IPS DF 6.9 (cell line): ENCODE results near the gene OR10A3.

ENCODE experiments used
- DNase-seq: peaks from one replicate; pipeline ENCODE4 v3.0.0-alpha.2; 2013; ENCODE audit warnings: low read depth, low spot score
- H3K27ac ChIP-seq: one replicate; pipeline ENCODE4 v1.5.1; 2013; ENCODE audit warnings: low read length, control low read depth
- H3K27me3 ChIP-seq: 2 replicates; pipeline ENCODE4 v1.6.1; 2013; ENCODE audit warnings: mild to moderate bottlenecking, low read length; ENCODE audit not compliant: control insufficient read depth, insufficient read depth
- H3K36me3 ChIP-seq: 2 replicates; pipeline ENCODE4 v1.6.1; 2013; ENCODE audit warnings: low read length; ENCODE audit not compliant: control insufficient read depth, insufficient read depth
- H3K4me1 ChIP-seq: 2 replicates; pipeline ENCODE4 v1.6.1; 2013; ENCODE audit warnings: low read length; ENCODE audit not compliant: control insufficient read depth, insufficient read depth
- H3K4me3 ChIP-seq: 2 replicates; pipeline ENCODE4 v1.5.1; 2013; ENCODE audit warnings: mild to moderate bottlenecking, low read length
- H3K9me3 ChIP-seq: 2 replicates; pipeline ENCODE4 v1.6.1; 2013; ENCODE audit warnings: low read length, inconsistent platforms; ENCODE audit not compliant: control insufficient read depth, insufficient read depth
- WGBS: extraction: QIAGEN DNeasy Blood & Tissue Kit; methylation state at CpG from one replicate; pipeline ENCODE4 v1.1.7; 2013; ENCODE audit warnings: mixed read lengths, missing lambda C conversion rate; ENCODE audit not compliant: insufficient read length, insufficient coverage; 5-methylcytosine and 5-hydroxymethylcytosine counted together

OR10A3 gene

DNA sequence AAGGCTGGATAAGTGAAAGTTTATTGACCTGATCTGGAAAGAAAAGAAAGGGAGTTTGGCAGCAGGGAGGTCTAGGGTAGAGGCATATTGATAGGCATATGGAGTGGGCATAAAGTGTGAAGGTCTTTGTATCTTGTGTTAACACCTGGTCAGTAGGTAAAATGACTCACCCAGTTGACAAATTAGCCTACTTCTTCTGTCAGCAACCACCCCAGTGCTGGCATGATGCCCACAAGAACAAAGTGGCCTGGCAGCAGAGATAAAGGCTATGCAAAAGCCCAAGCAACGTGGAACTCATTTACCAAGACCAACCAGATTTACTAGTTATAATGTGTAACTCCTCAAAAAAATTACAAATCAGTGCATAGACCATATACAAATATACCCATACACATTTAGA lies 4.9 kb downstream of the OR10A3 start:
- H3K4me3 ChIP-seq = no peak overlapping the region
- DNase-seq = no peak
- no peak overlapping the region for H3K27ac ChIP-seq
- H3K27me3 ChIP-seq = no peaks in the 10 kb centered on the region
- H3K36me3 ChIP-seq = no peaks in the 10 kb centered on the region
- H3K4me1 ChIP-seq = no peaks in the 10 kb centered on the region
- H3K9me3 ChIP-seq = no peaks in the 10 kb centered on the region
- no CpG with 5 or more reads among the region's 1 CpG for WGBS

DNA sequence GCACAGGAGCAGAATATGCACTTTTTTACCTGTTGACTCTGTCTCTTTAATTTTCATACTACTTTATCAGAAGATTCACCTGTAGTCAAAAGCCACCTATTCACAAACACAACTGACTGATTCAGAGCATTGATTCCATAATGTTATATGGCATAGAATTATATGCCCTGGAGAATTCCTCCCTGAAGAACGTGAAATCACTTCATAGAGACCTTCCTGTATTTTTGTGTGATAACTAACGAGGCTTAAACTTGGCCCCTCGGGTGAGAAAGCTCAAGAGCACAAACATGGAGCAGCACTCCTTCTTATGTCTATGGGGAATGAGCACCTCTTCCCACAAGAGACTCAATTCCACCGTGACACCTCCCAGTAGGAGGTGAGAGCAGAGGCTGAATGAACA lies 10.3 kb downstream of the OR10A3 start, which contains the start of gene OR10A6:
Gene OR10A6, minus strand, starts transcription at position 101 of the 400 bp plus-strand sequence. CDS start 2,606 bp downstream, outside the sequence.
- Histone ChIP-seq H3K27ac (no peak within 1 kb of the TSS), H3K27me3 (0 out of 2 replicates have a peak, but pooled peaks cover 1% of the 10 kb centered on the region), H3K9me3 (no peaks in the 10 kb centered on the region; the same call in 1 of the 2 replicates), H3K36me3 (no peaks in the 10 kb centered on the region), H3K4me3 (no peak within 1 kb of the TSS), H3K4me1 (no peaks in the 10 kb centered on the region)
- no CpG with 5 or more reads among the region's 4 CpGs for WGBS
- no peak for DNase-seq

DNA sequence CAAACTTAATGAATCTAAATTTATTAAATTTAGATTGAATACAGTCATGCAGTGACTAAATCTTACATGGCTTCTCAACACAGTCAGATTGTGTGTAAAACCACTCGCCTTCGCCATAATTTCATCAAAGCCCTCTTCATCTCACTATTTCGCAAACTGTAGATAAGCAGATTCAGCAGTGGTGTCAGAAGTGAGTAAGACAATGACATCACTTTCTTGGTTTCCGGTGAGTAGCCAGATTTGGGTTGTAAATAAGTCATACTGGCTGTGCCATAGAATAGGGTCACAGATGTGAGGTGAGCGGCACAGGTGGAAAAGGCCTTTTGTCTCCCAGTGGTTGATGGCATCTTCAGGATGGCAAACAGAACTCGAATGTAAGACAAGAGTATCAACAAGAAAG lies 13.9 kb downstream of the OR10A3 start:
- H3K4me3 ChIP-seq = no peak overlapping the region
- 0 out of 2 replicates have a peak, but pooled peaks cover 1% of the 10 kb centered on the region for H3K27me3 ChIP-seq
- H3K27ac ChIP-seq = no peak overlapping the region
- H3K36me3 ChIP-seq = no peaks in the 10 kb centered on the region
- no CpG with 5 or more reads among the region's 6 CpGs for WGBS
- H3K4me1 ChIP-seq = no peaks in the 10 kb centered on the region
- no peak for DNase-seq
- no peaks in the 10 kb centered on the region; the same call in none of the 2 replicates for H3K9me3 ChIP-seq

DNA sequence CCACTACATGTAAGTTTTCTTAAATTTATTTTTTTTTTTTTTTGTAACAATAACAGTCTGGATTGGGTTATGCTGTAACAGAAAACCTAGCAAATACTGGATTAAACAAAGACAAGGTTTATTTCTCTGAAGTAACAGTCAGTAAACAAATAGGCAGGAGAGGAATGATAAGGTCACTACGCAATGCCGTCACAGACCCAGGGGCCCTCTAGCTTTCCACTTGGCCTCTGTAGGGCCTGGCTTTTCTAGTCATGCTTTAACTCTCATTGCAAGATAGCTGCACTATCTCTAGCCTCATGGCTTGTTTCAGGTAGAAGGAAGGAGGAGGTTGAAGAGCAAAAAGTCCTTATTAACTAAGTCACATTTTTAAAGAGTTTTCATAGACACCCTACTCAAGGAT lies 17.0 kb downstream of the OR10A3 start:
- H3K4me3 ChIP-seq = no peak overlapping the region
- WGBS = no CpG with 5 or more reads among the region's 2 CpGs
- no peaks in the 10 kb centered on the region; the same call in none of the 2 replicates for H3K9me3 ChIP-seq
- no peaks in the 10 kb centered on the region for H3K36me3 ChIP-seq
- no peak for DNase-seq
- H3K27ac ChIP-seq = no peak overlapping the region
- no peaks in the 10 kb centered on the region for H3K27me3 ChIP-seq
- H3K4me1 ChIP-seq = no peaks in the 10 kb centered on the region

DNA sequence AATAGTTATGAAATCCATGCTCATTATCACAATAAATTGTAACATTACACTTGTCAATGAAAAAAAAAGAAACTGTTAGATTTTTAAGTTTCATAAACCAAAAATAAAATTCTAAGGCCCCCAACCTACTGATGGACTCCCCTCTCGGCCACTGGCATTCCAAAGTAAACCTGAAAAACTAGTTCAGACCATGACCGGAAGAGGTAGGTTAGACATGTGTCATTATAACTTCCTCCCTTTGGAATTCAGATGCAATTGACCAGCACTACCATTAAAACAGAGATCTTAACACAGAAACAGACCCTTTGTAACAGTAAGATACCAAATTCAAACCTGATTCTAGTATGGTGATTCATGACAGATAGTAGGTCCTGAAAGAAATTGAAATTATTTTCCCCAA lies 23.4 kb downstream of the OR10A3 start:
- H3K9me3 ChIP-seq = no peaks in the 10 kb centered on the region
- H3K27ac ChIP-seq = no peak overlapping the region
- DNase-seq = no peak
- H3K36me3 ChIP-seq = no peaks in the 10 kb centered on the region
- no peaks in the 10 kb centered on the region for H3K4me1 ChIP-seq
- no CpG with 5 or more reads among the region's 2 CpGs for WGBS
- H3K4me3 ChIP-seq = no peak overlapping the region
- H3K27me3 ChIP-seq = no peaks in the 10 kb centered on the region

DNA sequence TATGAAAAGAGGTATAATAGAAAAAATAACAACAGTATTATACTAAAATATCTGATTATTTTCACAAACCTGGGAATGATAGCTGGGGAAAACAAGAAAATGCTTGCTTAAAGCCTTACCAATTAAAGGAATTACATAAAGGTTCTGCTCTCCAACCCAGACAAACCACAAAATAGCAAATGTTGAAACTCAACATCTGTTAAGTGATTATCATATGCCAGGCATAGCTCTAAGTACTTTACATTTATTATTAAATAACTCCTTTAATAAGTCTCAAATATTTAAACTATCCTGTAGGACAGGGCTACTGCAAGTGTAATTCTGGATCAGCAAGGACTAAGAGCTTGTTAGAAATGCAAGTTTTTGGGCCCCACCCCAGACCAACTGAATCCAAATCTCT lies 30.5 kb downstream of the OR10A3 start:
- Histone ChIP-seq H3K27ac (no peak overlapping the region), H3K4me1 (peaks cover 5% of the 10 kb centered on the region; the same call in 1 of the 2 replicates), H3K4me3 (no peak overlapping the region), H3K9me3 (no peaks in the 10 kb centered on the region; the same call in 1 of the 2 replicates), H3K27me3 (no peaks in the 10 kb centered on the region), H3K36me3 (no peaks in the 10 kb centered on the region)
- no peak for DNase-seq

DNA sequence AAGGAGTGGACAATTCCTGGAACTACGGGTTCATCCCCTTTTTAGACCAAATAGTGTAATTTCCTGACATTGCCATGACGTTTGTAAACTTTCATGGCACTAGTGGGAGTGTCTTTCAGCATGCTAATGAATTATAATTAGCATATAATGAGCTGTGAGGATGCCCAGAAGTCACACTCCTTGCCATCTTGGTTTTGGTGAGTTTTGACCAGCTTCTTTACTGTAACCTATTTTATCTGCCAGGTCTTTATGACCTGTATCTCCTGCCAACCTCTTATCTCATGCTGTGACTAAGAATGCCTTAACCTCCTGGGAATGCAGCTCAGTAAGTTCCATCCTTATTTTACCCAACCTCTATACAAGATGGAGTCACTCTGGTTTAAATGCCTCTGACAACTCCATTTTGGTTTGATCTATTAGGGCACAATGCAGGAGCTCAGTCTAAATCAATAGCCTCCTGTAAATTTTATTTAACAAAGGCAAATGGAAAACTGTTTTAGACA lies 31.2 kb downstream of the OR10A3 start:
- Histone ChIP-seq H3K4me1 (peaks cover 6% of the 10 kb centered on the region), H3K36me3 (no peaks in the 10 kb centered on the region), H3K4me3 (no peak overlapping the region), H3K9me3 (no peaks in the 10 kb centered on the region; the same call in 1 of the 2 replicates), H3K27ac (no peak overlapping the region), H3K27me3 (no peaks in the 10 kb centered on the region)
- DNase-seq = no peak
- no CpG with 5 or more reads among the region's 2 CpGs for WGBS

DNA sequence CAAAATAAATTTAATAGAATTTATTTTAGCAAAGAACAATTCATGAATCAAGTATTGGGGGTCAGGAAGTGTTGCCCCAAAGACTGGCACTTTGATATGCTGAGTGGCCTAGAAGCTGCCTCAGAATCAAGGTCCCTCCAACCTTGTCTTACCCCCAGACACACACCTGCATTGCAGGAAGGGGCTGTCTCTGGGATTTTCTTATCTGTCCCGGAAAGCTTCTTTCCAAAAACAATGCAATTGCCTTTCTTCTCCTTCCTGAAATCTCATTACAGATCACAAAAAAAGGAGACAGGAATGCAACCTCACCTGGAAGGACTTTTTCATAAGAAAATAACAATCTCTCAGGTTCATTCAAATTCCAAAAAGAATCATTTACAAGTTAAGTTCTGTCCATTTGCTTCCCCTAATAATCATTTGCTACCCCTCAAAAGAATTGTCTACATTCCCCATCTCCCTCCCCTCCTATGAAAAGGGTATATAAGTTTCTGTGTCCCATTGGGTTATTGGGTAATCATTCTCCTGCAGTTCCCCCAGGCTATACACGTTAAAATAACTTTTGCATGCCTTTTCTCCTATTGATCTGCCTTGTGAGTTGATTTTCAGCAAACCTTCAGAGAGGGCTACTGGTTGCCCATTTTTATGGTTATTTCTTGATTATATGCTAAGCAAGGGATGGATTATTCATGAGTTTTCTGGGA lies 31.8 kb downstream of the OR10A3 start:
- no peaks in the 10 kb centered on the region for H3K27me3 ChIP-seq
- no CpG with 5 or more reads among the region's 2 CpGs for WGBS
- peaks cover 6% of the 10 kb centered on the region for H3K4me1 ChIP-seq
- no peak overlapping the region for H3K27ac ChIP-seq
- no peaks in the 10 kb centered on the region; the same call in 1 of the 2 replicates for H3K9me3 ChIP-seq
- H3K4me3 ChIP-seq = no peak overlapping the region
- DNase-seq = no peak
- H3K36me3 ChIP-seq = no peaks in the 10 kb centered on the region

DNA sequence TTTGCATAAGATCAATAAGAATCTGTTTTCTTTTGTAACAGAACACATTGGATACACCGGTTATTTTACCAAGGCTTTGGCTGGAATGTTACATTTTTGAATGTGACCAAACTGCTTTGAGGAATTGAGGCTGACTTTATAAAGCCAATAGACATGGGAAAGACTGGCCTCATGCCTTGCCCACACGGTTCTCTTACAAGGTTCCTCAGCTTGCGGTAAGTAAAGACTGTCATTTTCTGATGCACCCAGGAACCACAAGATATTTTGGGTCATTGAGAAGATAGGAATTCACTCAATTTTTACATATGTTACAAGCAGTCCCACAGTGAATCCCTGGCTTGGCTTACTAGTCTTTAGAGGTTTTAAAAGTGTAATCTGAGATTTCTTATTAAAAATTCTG lies 34.4 kb downstream of the OR10A3 start:
- no peak overlapping the region for H3K4me3 ChIP-seq
- H3K36me3 ChIP-seq = no peaks in the 10 kb centered on the region
- H3K27ac ChIP-seq = no peak overlapping the region
- no peaks in the 10 kb centered on the region; the same call in 1 of the 2 replicates for H3K9me3 ChIP-seq
- H3K27me3 ChIP-seq = no peaks in the 10 kb centered on the region
- no CpG with 5 or more reads among the region's 3 CpGs for WGBS
- DNase-seq = no peak
- H3K4me1 ChIP-seq = peaks cover 6% of the 10 kb centered on the region

DNA sequence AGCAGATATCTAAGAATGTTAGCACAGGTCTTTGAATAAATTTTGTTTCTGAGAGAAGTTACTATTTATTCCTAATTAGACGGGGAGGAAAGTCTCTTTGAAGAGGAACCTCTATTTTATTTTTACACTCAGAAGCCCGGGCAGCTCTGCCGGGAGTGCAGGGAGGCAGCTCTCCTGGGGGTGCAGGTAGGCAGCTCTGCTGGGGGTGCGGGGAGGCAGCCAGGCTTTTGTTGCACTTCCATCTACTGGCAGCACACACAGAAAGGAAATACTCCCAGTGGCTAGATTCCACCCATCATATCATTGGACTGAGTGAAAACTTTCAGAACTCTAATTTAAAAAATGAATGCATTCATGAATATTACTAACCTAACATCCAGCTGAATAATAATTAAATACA lies 35.0 kb downstream of the OR10A3 start:
- DNase-seq = no peak
- Histone ChIP-seq H3K36me3 (no peaks in the 10 kb centered on the region), H3K4me1 (peaks cover 4% of the 10 kb centered on the region), H3K4me3 (no peak overlapping the region), H3K27me3 (no peaks in the 10 kb centered on the region), H3K27ac (no peak overlapping the region), H3K9me3 (no peaks in the 10 kb centered on the region)
- WGBS = no CpG with 5 or more reads among the region's 4 CpGs

DNA sequence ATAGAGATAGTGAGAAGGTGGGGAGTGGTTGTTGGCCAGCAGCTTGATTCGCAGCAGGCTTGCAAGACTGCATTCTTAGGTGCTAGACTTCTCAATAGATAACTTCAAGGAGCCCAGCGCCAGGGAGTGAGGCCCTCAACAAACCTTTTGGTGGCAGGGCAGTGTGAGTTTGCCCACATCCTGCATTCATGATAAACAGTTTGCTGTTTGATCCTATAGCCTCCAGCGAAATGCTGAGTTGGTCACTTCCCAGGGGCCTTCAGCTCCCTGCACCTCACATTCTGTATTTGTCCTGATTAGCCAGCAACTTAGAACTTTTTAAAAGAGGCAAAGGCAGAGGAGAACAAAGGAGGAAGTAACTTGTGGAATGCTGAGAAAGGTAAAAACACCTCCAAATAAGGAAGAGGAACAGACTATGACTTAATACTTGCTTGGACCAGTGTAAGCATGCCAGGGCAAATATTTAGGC lies 35.5 kb downstream of the OR10A3 start:
- Histone ChIP-seq H3K4me3 (no peak overlapping the region), H3K27me3 (no peaks in the 10 kb centered on the region), H3K36me3 (no peaks in the 10 kb centered on the region), H3K4me1 (peaks cover 4% of the 10 kb centered on the region), H3K9me3 (no peaks in the 10 kb centered on the region), H3K27ac (no peak overlapping the region)
- no CpG with 5 or more reads among the region's 3 CpGs for WGBS
- no peak for DNase-seq
